HG03565 (cell line): ENCODE measurements around the gene CYP19A1.

Experiments
- ATAC-seq: cut with Tn5 transposase; IDR thresholded peaks from one replicate; pipeline ENCODE4 v1.9.1; 2021; ENCODE audit warnings: mild to moderate bottlenecking, moderate library complexity; ENCODE audit not compliant: unreplicated experiment

CYP19A1 gene

GRCh38 chr15:51338496-51338895, at the start of gene CYP19A1:
Gene CYP19A1, minus strand, starts transcription at chr15:51338596. Its CDS starts 95,684 bp downstream, at chr15:51242912.
- no peak for ATAC-seq

- no peak for ATAC-seq
Measured at GRCh38 chr15:51387699-51388041, 49.3 kb upstream of the CYP19A1 start.

- no peak for ATAC-seq
Measured at GRCh38 chr15:51386960-51387698, 48.7 kb upstream of the CYP19A1 start.

GRCh38 chr15:51386486-51386885, 48.1 kb upstream of the CYP19A1 start:
- ATAC-seq: no peak

GRCh38 chr15:51386029-51386428, 47.6 kb upstream of the CYP19A1 start:
- ATAC-seq: no peak

- no peak for ATAC-seq
Measured at GRCh38 chr15:51382787-51383186, 44.4 kb upstream of the CYP19A1 start.

GRCh38 chr15:51380999-51381806, 42.8 kb upstream of the CYP19A1 start:
- peak; percentile 60 for ATAC-seq

GRCh38 chr15:51379390-51379789, 41.0 kb upstream of the CYP19A1 start:
- ATAC-seq: no peak

GRCh38 chr15:51378406-51378805, 40.0 kb upstream of the CYP19A1 start:
- no peak for ATAC-seq

- no peak for ATAC-seq
Measured at GRCh38 chr15:51377038-51377786, 38.8 kb upstream of the CYP19A1 start.

GRCh38 chr15:51375966-51376640, 37.7 kb upstream of the CYP19A1 start:
- ATAC-seq: no peak

- ATAC-seq: no peak
Measured at GRCh38 chr15:51374131-51374530, 35.7 kb upstream of the CYP19A1 start.

GRCh38 chr15:51371266-51371665, 32.9 kb upstream of the CYP19A1 start:
- no peak for ATAC-seq

GRCh38 chr15:51369451-51369761, 31.0 kb upstream of the CYP19A1 start:
- no peak for ATAC-seq

GRCh38 chr15:51368751-51369450, 30.5 kb upstream of the CYP19A1 start:
- ATAC-seq: no peak

- no peak for ATAC-seq
Measured at GRCh38 chr15:51368307-51368706, 29.9 kb upstream of the CYP19A1 start.

- no peak for ATAC-seq
Measured at GRCh38 chr15:51367322-51367976, 29.1 kb upstream of the CYP19A1 start.

GRCh38 chr15:51366920-51367319, 28.5 kb upstream of the CYP19A1 start:
- ATAC-seq: no peak

- ATAC-seq: no peak
Measured at GRCh38 chr15:51366071-51366470, 27.7 kb upstream of the CYP19A1 start.

GRCh38 chr15:51365417-51365816, 27.0 kb upstream of the CYP19A1 start:
- ATAC-seq: no peak
